ENCODE measurements around the gene MND1.

MND1 gene

DNA sequence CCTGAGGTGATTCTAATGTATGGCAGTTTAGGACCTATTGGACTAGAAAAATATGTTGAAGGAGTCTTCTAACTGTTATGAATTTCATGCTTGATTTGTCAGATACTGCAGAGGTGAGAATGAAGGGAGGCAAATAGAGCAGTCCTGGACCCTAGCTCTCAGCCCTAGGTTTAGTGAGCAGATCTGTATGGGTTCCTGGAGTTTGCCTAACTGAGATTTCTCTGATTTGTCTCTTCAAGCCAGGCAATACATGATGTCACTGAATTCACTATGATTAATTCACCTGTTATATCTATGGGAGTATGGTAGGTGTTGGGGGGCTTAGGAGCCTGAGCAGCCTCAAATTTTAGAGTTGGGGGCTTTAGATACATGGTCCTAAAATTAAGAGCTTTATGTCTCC lies 2.6 kb downstream of the MND1 start:
- DNase-seq, result no peak

- no peak for DNase-seq
These were observed 3.5 kb downstream of the MND1 start for GRCh38 chr4:153348006-153348405.

DNA sequence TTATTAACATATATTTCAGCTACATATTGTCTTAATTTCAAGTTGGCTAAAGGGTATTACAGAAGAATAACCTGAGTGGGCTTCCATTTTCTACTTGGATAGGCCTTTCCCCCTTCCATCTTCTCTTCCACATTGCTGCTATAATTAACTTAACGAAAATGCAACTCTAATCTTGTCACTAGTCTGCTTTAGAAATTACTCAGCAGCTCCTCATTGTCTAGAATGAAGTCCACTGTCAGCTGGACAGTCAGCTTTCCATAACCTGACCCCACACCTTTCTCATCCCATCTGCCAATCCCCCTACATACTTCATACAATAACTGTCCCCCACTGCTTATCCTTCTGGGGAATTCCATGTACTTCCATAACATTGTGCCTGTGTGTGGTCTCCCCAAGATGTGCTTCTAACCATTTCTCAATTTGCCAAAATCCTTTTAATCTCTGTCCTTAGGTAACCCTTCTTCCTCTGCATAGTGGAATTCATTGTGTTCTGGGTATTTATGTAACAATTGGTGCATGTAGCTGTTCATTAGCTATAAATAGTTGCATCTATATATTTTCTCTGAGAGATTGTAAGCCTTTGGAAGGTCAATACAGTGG lies 4.8 kb downstream of the MND1 start:
- DNase-seq, result no peak

DNA sequence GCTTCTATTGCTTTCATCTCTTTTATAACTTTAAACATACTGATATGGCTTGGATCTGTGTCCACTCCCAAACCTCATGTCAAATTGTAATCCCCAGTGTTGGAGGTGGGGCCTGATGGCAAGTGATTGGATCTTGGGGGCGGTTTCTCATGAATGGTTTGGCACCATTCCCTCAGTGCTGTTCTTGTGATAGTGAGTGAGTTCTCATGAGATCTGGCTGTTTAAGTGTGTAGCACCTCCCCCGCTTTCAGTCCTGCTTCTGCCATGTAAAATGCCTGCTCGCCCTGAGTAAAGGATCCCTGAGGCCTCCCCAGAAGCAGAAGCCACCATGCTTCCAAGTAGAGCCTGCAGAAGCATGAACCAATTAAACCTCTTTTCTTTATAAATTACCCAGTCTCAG lies 17.7 kb downstream of the MND1 start:
- DNase-seq, result no peak

- no peak for DNase-seq
These were observed 19.6 kb downstream of the MND1 start for GRCh38 chr4:153364061-153364460.

- DNase-seq, result no peak
These were observed 20.5 kb downstream of the MND1 start for GRCh38 chr4:153365003-153365402.

GRCh38 chr4:153366486-153366885 lies 22.0 kb downstream of the MND1 start:
- DNase-seq, result no peak

- no peak for DNase-seq
These were observed 22.6 kb downstream of the MND1 start for GRCh38 chr4:153367092-153367491.

GRCh38 chr4:153369021-153369420 lies 24.5 kb downstream of the MND1 start:
- DNase-seq, result no peak

- DNase-seq, result no peak
These were observed 27.3 kb downstream of the MND1 start for GRCh38 chr4:153371701-153372234.

DNA sequence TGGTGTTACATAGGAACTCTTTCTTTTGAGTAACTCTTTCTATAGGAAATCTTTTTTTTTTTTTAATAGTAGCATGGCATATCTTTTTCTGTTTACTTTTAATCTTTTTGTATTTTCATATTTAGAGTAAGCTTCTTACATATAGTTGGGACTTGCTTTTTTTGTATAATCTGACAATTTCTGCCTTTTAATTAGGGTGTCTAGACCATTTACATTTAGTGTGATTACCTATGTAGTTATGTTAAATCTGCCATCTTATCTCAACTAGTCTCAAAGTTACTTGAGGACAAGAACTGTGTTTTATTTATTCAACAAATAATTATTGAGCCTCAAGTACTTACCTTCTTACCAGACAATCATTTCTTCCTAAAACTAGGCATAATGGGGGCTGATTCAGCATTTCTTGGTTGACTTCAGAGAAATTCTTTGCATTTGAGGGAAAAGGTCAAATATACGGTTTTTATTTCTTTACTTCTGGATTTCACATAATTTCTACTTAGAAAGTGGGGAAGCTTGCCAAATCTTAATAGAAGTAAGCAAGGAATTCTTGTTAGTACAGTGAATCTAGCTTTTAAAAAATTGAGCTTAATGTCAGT lies 28.6 kb downstream of the MND1 start:
- no peak for DNase-seq

DNA sequence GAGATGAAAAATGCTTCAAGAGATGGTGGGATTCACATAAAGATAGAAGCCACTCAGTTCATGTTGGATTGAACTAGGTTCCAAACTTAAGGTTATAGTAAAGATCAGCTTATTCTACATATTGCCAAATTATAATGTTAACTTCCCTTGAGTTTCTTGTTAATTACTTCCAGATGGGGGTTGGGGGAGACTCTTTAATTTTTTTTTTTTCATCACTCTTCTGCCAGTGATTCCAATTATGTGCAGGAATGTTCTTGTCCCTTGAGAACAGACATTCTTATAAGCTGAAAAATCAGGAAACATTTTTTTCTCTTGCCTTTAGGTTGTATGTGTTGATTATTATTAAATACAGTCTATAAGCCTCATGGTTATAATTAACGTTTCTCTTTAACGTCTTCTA lies 30.0 kb downstream of the MND1 start:
- no peak for DNase-seq

DNA sequence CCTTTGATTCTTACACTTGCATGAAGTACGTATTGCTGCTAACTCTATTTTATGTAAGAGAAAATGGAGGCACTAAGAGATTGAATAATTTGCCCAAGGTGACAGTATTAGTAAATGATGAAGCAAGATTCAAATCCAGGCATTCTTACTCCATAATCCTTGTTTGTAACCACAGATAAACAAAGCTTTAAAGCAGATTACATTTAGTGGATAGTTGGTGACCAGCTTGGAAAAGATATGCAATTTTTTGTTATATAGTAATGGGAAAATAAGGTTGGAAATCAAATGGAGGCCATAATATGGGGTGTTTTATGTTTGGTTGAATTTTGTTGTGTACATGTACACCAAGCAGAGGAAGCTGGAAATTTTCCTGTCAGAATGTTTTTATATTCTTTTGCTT lies 30.8 kb downstream of the MND1 start:
- no peak for DNase-seq

DNA sequence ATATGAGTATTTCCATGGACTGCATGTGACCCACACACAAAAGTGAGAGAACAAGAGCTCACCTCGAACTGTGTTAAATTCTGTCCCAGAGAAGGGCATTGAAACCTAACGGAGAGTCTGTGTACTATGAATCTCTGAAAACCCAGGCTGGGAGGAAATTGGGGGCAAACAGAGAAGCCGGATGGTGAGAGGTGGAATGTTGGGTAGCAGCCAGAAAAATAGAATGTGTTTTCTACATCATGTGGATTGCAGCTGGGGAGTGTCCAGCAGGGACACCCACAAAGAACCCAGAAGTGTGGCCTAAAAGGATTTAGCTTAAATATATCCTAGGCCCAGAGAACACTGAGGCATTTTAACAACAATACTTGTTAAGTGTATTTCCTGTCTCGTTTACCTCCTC lies 38.6 kb downstream of the MND1 start:
- no peak for DNase-seq

DNA sequence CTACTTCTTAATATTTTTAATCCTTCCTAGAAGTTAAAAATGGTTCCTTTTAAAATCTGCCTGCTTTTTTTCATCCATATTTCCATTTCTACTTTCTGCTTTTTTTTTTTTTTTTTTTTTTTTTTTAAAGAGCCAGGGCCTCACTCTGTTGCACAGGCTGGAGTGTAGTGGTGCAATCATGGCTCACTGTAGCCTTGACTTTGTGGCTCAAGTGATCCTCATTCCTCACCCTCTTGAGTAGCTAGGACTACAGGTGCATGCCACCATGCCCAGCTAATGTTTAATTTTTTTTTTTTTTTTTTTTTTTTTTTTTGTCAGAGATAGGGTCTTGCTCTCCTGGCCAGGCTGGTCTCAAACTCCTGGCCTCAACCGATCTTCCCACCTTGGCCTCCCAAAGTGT lies 39.7 kb downstream of the MND1 start:
- DNase-seq, result no peak

DNA sequence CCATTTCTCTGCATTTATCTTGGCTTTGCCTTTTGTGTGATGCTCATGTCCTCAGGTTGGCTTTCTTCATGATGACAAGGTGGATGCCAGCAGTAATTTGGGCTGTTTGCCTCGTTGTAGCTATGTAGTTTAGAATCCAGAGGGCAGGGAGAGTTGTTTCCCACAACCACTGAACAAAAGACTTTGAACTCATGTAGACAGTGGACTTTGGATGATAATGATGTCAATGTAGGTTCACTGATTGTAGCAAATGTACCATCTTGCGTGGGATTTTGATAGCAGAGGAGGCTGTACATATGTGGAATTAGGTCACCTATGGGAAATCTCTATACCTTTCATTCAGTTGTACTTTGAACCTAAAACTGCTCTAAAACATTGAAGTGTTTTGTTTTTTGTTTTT lies 41.3 kb downstream of the MND1 start:
- no peak for DNase-seq

- no peak for DNase-seq
These were observed 43.5 kb downstream of the MND1 start for GRCh38 chr4:153387981-153388380.

DNA sequence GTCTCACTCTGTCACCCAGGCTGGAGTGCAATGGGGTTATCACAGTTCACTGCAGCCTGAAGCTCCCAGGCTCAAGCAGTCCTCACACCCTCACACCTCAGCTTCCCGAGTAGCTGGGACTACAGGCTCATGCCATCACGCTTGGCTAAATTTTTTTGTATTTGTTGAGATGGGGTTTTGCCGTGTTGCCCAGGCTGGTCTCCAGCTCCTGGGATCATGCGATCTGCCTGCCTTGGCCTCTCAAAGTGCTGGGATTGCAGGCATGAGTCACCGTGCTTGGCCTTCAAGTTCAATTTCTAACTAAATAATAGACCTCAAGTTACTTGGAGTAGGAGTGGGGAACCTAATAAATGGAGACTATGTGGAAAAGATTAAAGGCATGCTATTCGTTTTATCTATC lies 48.9 kb downstream of the MND1 start:
- no peak for DNase-seq

DNA sequence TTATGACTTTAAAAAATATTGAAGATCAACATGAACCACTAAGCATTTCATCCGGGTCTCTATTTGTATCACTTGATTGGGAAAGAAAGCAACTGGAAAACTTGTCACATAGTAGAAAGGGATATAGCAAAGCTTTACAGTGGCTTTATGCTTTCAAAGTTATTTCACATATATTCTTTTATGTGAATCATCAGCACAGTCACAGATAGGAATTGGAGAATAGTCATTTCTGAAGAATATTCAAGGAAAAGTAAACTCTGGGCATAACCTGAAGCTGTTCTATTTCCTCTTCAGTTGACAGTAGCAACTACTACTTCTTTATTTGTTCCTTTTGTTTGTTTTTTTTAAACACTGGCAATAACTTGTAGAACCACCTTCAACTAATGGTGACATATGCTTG lies 50.5 kb downstream of the MND1 start:
- DNase-seq, result no peak

DNA sequence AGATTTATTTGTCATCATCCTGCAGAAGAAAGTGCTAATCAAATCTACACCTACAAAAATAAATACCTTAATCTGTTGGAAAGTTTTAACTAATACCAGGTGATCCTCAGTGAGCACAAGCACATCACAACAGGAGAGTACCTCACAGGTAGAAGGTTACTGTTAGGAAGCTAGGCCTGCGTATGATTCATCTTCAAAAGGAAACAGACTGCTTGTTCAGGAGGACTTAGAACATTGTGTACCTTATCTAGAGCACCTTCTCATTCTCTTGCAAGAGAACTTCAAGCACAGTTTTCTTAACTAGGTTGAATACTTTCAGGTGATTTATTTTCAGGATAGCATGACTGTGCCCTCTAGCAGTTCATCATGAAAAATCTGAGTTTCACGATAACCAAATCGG lies 54.2 kb downstream of the MND1 start:
- DNase-seq, result peak; percentile 19

- no peak for DNase-seq
These were observed 54.9 kb downstream of the MND1 start for GRCh38 chr4:153399358-153399757.

DNA sequence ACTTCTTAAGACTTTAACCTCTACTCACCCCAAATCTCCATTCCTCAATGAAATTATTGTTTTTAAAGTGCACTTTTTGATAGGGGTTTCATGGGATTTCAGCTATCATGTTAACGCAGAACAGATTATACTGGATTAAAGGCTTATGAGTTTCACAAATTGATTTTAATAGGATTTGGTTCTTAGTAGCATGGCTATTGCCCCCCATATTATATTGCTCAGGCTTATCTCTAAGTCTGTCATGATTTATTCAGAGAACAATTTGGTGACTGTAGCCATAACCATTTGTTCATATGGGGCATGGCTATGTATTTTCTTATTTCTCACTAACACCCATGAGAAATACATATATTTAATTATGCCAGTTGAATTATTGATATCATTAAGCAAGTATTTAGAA lies 57.0 kb downstream of the MND1 start:
- no peak for DNase-seq

GRCh38 chr4:153402366-153402765 lies 57.9 kb downstream of the MND1 start:
- no peak for DNase-seq

GRCh38 chr4:153403726-153404125 lies 59.2 kb downstream of the MND1 start:
- DNase-seq, result no peak

GRCh38 chr4:153407906-153408305 lies 63.4 kb downstream of the MND1 start:
- no peak for DNase-seq

Data from CD4-positive, alpha-beta T cell treated with Interleukin-4 for 4 hours (primary cell).